ENCODE data around the gene EML4.
"Not testable (repeated sequence)": the region's sequence is repeated elsewhere in the genome, so short reads cannot be mapped to it uniquely, and the experiment has no call there.

Gene EML4, protein sequence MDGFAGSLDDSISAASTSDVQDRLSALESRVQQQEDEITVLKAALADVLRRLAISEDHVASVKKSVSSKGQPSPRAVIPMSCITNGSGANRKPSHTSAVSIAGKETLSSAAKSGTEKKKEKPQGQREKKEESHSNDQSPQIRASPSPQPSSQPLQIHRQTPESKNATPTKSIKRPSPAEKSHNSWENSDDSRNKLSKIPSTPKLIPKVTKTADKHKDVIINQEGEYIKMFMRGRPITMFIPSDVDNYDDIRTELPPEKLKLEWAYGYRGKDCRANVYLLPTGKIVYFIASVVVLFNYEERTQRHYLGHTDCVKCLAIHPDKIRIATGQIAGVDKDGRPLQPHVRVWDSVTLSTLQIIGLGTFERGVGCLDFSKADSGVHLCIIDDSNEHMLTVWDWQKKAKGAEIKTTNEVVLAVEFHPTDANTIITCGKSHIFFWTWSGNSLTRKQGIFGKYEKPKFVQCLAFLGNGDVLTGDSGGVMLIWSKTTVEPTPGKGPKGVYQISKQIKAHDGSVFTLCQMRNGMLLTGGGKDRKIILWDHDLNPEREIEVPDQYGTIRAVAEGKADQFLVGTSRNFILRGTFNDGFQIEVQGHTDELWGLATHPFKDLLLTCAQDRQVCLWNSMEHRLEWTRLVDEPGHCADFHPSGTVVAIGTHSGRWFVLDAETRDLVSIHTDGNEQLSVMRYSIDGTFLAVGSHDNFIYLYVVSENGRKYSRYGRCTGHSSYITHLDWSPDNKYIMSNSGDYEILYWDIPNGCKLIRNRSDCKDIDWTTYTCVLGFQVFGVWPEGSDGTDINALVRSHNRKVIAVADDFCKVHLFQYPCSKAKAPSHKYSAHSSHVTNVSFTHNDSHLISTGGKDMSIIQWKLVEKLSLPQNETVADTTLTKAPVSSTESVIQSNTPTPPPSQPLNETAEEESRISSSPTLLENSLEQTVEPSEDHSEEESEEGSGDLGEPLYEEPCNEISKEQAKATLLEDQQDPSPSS

DNA sequence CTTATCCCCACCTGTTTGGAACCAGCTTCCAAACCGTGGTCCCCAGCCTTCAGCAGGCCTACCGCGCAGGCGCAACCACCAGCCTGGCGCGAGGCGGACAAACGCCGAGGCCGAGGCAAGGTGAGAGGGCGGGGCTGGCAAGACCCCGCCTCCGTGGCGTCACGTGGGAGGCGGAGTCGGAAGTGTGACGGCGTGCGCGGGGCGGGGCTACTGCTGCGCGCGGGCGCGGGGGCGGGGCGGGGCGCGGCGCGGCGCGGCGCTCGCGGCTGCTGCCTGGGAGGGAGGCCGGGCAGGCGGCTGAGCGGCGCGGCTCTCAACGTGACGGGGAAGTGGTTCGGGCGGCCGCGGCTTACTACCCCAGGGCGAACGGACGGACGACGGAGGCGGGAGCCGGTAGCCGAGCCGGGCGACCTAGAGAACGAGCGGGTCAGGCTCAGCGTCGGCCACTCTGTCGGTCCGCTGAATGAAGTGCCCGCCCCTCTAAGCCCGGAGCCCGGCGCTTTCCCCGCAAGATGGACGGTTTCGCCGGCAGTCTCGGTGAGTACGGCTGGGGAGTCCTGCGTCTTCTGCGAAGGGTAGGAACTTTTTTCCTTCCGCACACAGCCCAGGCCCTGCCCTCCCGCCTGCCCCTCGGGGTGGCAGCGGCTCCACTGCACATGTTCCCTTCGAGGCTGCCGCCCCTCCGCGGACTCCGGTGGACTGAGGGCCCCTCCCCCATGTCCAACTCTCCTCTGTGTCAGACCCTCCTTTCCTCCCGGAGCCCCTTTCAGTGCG is at the start of gene EML4:
EML4 (plus strand) TSS at position 254 of the 774 bp plus-strand sequence; CDS start at position 513, 259 bp downstream.
- peak; percentile 50 for DNase-seq

DNA sequence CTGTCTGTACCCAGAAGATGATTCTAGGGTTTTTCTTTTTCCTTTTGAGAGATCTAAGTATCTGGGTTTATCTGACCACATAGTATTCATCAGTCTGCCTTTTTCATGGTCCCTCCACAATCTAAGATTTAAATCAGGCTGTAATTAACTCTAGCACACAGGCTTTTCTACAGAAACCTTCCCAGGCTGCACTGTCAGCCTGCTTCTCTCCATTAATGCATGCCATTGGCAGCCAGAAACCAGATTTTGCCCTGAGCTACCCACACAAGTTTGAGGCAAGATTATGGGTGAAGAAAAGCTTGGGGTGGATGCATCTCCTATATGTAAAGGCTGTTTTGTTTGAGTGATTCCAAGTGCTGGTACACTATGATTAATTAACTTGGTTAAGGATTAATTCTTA is 45.7 kb upstream of the EML4 start:
- no peak for DNase-seq

DNA sequence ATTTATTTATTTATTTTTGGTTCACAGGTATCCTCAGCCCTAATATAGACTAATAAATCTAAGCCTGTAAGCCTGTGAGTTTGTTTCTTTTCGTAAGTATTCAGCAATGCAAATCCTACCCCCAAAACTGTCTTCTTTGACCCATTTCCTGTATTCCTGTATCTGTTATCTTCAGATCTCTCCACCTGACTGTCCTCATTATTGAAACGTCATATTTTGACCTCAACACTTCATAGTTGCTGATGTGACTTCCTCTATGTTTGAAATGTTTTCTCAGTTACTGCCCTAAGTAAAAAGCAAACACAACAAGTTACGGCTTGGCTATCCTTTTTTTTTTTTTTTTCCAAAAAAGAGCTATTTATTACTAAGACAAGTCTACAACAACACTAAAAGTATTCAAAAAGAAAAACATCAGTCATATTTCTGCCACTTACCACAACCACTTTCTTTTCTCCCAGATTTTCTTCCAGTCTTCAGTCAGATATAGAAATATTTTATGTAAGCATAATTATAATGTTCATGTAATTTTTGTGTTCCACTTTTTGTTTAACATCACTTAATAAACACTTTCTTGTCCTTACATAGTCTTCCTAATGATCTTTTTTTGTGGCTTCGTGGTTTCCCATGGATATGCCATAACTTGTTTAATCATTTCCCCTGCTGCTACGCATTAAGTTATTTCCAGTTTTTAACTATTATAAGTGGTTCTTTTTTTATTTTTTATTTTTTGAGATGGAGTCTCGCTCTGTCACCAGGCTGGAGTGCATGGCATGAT is 45.0 kb upstream of the EML4 start:
- no peak for DNase-seq

DNA sequence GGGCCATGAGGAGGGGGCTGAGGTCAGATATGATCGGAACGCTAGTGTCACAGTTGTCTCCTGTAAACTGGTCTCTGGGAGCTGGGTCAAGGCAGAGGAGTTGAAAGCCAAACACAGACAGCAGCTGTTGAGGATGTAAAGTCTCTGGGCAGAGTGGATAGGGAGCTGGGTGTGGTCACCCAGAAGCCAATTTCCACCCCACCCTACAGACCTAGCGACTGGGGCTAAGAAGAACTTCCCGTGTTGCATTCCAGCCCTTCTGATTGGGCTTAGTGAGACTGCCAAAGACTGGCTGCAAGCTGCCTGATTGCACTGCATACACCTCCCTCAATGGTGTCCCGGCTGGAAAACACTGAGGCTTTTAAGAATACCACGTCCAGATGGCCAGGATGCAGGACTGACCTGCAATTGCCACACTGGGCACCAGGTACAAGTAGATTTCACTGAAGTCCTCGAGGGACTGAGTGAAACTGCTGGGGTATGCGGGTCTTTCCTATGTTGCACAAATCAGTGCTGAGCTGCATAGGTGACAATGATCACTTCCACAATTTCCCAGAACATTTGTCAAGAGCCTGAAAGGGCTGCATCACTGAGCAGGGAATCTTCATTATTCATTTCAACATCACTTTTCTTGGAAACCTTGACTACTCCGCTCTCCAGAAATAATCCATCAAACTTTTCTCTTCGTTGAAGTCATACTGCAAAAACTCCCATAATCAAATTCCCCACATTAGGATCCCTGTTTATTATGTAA is 43.1 kb upstream of the EML4 start:
- DNase-seq, result no peak

DNA sequence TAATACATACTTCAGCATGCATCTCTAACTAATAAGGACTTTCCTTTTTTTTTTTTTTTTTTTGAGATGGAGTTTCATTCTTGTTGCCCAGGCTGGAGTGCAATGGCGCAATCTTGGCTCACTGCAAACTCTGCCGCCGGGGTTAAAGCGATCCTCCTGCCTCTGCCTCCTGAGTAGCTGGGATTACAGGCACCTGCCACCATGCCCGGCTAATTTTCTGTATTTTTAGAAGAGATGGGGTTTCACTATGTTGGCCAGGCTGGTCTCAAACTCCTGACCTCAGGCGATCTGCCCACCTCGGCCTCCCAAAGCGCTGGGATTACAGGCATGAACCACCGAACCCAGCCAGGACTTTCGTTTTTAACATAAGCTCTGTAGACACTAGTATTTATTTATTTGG is 42.3 kb upstream of the EML4 start:
- DNase-seq, result not testable (repeated sequence)

DNA sequence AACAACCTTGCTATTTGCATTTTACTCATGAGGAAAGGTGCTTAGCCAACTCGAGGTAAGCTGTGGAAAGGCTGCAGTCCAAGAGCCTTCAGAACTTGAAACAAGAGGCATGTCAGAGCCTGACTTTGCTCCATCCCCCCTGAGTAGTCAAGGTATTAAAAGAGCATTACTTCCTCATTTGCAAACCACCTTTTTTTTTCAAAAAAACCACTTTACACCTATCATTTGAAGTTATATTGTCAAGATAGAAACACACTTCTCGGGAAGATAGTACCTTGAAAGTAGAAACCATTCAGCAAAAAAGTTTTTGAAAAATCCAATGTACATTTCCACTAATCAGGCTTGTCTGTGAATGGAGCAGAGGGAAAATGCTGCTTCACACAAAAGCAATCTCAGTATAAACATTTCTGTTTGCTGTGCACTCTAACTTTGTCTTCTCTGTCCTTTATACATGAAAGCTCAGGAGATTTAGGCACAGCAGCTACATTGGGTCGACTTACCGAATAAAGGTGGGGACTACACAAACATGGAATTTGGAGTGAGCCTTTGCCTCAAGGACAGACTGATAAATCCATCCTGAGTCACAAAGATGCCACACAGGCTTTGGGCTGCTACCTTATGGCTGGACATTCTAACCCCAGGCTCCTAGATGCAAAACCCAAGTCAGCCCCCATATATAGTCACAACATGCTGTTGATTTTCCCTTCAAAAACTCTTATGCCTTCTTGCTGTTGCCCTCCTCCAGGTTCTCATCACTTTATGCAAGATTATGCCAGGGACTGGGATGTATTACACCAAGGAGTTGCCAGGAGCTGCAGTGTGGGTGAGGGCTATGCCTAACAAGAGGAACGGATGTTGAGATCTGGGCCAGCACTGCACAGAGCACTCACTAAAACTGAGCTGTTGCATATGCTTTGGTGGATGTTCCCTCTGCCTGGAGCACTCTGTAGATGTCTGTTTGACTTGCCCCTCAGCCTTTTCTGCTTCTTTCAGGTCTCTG is 41.4 kb upstream of the EML4 start:
- DNase-seq, result no peak

DNA sequence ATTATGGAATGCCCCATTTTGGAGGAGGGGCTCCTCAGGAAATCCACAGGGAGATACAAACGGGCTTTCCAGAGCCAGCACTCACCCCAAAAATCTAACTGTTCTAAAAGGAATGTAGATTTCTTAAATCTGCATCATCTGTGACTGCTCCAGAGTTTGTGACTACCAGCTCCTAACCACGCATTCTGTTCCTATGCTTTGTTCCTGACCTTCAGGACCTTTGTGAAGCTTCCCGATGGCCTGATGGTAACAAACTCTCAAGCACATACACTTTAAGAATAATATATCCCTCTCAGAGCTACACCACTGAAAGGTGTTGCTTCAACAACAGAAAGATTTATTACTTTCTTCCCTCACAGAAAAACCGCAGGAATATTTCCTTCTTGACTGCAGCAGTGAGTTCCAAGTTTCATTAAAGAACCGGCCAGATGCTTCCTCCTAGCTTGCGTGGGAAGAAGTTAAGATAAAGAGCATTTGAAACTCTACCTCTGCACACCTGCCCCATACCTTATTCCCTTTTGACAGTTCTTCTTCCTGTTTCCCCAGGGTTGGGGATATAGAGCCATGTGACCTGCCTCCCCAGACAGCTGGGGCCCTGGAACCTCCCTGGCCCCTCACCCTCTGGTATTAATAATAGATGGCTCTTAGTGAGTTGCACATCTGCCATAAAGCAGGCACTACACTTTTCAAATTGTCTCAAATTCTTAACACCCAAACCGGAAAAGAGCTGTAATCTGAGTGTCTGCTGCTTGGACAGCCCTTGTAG is 40.2 kb upstream of the EML4 start:
- DNase-seq, result no peak

DNA sequence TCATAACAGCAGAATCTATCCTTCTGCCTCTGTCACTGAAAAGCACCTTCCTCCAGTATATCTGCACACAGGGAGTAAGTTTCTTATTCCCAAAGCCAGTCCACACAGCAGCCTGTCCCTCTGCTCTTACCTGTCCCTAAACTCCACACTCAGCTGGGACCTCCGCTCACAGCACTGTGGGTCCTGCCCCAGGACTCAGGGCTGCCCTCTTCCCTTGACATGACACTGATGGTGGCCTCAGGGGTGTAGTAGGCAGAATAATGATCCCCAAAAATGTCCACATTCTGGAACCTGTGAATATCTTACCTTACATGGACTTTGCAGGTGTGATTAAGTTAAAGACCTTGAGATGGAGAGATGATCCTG is 39.7 kb upstream of the EML4 start:
- DNase-seq, result no peak

DNA sequence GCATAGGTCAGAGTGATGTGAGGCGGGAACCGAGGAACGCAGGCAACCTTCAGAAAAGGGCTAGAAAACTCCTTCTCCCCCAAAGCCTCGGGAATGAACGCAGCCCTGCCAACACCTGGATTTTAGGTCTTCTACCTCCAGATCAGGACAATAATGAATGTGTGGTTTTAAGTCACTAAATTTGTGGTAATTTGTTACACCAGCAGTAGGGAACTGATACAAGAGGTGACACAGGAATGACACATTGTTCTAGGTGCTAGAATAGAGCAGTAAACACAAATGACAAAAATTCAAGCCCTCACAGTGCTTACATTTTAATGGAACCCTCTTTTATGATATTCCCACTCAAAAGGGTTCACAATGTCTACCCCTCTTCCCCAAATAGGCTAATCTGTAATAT is 39.2 kb upstream of the EML4 start:
- no peak for DNase-seq

DNA sequence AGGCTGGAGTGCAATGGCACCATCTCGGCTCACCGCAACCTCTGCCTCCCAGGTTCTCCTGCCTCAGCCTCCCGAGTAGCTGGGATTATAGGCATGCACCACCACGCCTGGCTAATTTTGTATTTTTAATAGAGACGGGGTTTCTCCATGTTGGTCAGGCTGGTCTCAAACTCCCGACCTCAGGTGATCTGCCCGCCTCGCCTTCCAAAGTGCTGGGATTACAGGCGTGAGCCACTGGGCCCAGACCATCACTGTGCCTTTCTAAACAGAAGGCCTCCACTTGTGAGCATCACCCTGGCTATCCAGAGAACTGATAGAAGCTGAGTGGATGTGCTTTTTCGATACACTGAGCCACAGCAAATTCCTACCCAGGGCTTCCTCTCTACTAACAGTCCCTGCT is 38.3 kb upstream of the EML4 start:
- not testable (repeated sequence) for DNase-seq

DNA sequence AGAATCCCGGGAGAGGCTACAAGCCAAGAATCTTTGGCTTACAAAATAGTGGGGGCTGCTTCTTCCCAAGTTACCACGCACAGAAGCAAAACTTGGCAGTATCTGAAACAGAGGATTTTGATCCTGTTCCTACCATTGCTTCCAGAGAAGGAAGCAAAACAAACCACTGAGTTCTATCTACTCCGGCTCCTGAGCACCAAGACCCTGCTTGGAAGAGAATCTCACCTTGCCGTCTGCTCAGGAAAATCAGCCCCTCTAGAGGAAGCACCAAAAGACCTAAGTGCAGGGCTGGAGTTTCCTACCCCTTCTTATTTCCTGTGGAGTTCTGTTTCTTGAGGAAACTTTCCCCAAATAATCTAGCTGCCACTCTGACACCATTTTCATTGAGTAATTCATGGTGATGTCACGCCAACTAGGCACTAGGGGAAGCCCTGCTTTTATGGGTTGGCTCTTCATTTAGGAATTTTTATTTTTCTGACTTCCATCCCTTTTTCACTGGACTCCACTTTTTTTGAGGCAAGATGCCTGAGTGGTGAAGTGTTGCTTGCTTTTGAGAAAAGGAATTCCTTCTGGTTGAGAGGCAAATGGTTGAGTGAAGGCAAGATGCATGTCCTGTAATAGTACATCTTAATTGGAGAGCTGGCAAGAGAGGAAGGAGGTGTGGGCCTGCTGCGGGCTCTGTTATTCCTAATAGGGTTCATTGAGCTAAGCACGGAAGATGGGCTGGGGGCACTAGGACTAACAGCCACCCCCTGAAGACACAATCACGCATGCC is 36.8 kb upstream of the EML4 start:
- DNase-seq, result no peak

DNA sequence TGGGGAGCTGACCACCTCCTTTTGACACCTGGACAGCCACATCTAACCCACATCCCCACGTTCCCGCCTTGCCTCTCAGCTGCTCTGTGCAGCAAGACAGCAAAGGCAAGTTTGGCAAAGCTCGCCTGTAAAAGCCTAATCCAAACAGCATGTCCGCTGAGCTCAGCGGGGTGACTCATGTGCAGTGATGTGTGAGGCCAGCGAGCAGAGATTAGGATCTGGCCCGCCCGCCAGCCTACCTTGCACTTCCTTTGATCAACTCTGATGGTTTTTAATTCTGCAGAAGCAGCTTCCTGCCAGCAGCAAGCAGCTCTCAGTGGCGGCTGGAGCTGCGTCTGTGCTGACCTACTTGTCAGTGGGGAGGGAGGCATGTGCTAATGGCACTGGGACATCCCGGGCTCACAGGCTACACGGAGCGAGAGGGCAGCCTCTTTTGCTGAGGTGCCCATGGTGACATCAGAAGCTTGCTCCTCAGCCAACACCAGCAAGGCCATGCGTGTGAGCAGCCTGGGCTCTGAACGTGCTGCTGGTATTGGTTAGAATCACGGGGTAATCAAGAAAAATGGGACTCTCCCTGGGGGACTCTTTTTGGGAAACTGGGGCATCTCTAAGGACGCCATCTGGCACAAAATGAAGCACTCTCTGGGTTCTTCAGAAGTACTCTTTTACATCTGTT is 36.0 kb upstream of the EML4 start:
- DNase-seq, result peak; percentile 79

DNA sequence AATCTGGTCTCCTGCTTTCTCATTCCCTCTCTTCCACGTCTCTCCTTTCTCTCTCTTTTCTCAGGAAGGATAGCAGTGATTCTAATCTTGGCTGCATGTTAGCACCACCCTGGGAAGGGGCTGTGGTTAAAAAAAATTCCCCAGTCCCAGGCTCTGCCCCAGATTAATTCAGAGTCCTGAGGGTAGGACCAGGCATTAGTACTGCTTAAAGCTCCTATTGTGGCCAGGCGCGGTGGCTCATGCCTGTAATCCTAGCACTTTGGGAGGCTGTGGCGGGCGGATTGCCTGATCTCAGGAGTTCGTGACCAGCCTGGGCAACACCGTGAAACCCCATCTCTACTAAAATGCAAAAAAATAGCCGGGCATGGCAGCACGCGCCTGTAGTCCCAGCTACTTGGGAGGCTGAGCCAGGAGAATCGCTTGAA is 35.4 kb upstream of the EML4 start:
- no peak for DNase-seq

DNA sequence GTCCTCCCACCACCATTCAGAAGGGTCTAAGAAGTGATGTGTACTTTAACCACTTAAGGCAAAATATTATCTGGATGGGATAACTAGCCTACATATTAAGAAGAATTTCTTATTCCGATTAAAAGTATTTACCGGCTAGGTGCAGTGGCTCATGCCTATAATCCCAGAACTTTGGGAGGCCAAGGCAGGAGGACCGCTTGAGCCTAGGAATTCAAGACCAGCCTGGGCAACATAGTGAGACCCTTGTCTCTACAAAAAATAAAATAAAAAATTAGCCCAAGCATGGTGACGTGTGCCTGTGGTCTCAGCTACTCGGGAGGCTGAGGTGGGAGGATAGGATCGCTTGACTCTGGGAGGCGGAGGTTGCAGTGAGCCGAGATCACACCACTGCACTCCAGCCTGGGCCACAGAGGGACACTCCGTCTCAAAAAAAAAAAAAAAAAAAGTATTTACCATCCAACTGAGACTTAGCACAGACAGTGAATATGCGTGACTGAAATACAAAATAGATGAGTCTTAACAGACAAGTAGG is 34.7 kb upstream of the EML4 start:
- not testable (repeated sequence) for DNase-seq

DNA sequence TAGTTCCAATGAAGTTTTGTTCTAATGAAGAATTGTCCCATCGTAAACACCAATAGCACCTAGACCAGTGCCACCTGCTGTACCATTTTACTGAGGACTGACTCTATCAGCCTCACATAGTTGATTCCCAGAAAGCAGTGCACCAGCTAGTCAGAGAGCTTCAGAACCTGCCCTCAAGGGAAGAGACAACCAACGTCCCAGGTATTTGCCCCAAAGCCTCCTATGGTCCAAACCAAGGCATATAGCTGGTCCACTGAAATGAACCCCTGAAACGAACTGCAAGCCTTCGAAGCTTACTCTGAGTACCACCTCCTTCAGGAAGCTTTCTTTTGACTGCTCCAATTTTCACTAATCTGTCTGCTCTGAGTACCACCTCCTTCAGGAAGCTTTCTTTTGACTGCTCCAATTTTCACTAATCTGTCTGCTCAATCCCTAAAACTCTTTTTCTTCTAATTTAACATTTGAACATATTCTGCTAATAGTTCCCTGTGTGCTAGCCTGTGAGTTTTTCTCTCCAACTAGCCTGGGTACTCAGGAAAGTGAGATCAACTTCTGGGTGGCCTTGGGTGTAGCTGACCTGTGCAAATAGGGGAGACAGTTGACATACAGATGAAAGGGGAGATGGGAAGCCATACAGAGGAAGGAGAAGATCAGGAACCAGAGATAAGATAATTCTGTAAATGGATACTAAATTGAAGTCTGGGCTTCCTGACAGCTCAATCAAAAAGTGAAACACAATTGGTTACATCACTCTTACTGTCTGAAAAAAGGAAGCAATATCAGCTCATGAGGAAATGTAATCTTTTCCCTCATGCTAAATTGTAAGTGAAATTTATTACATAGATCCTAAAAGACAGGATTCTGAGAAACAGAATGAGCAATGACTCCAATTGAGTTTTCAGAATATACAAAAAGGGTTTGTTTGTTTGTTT is 33.5 kb upstream of the EML4 start:
- no peak for DNase-seq

DNA sequence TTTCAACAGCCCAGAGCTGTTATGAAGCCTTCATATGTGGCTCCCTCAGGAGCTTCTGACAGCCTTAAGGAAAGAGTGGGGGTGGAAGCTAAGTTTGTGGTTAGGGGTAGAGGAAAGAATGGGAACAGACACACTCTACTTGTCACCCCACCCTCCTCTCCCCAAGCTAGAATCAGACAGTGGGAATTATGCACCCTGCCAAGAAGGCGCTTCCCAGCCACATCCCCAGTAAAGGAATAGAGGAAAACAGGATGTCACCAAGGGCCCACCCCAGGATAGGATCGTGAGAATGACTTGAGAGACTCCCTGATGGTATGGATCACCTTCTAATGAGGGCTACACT is 32.4 kb upstream of the EML4 start:
- no peak for DNase-seq
